Adrenal gland (tissue), 12 donors: ENCODE data around the gene LRRC63. TPM values are rescaled to one million over a fixed set of nuclear protein-coding genes. Genes with fewer than 3 reads are reported as not detected.

Experiments
- DNase-seq, 7 donors: peaks; one replicate each; pipeline ENCODE4 v3.0.0-alpha.2; 2019 to 2020
- H3K27ac ChIP-seq, 5 donors: fragments of 200-600 bp; sonication (generic) in 4 of 5; 1 replicate in 3 of 5; 2 replicates in 2 of 5; pipeline versions ENCODE4 v1.5.1 to v1.8.0; 2016 to 2020; ENCODE audit warnings: mild to moderate bottlenecking in 1 of 5
- H3K27me3 ChIP-seq: fragments of 200-600 bp; 2 replicates; pipeline ENCODE4 v1.8.0; 2021
- H3K36me3 ChIP-seq, 2 donors: fragments of 200-600 bp; replicated peaks in 1 of 2; 1 replicate in 1 of 2; 2 replicates in 1 of 2; pipeline versions ENCODE4 v1.5.1 to v1.8.0; 2018 to 2022
- H3K4me1 ChIP-seq, 2 donors: fragments of 200-600 bp; replicated peaks in 1 of 2; 1 replicate in 1 of 2; 2 replicates in 1 of 2; pipeline versions ENCODE4 v1.5.1 to v1.8.0; 2018 to 2021
- H3K4me3 ChIP-seq, 4 donors: fragments of 200-600 bp; sonication (generic) in 3 of 4; one replicate each; pipeline ENCODE4 v1.5.1; 2016 to 2018
- H3K9me3 ChIP-seq, 3 donors: fragments of 200-600 bp; sonication (generic) in 1 of 3; replicated peaks in 1 of 3; 1 replicate in 2 of 3; 2 replicates in 1 of 3; pipeline versions ENCODE4 v1.5.1 to v1.8.0; 2016 to 2021
- POLR2A ChIP-seq, 2 donors: fragments of 450-650 bp; IDR thresholded peaks; one replicate each; pipeline ENCODE4 v1.6.1; 2017; ENCODE audit warnings: antibody characterized with exemption in 2 of 2, mild to moderate bottlenecking in 2 of 2, moderate library complexity in 1 of 2
- WGBS, 4 donors: extraction: QIAGEN DNeasy Blood & Tissue Kit in 2 of 4; methylation state at CpG; one replicate each; pipeline versions ENCODE4 v1.1.5 to v1.1.7; 2013 to 2017; 5-methylcytosine and 5-hydroxymethylcytosine counted together
- intact Hi-C, 2 donors: fragments of 100-400 bp; cut with DNase I; formaldehyde crosslinking; loops; one replicate each; pipeline versions ENCODE4 v1.14.1 to v1.15.0; 2022 to 2023
- polyA plus RNA-seq, 3 donors: library from polyadenylated mRNA; stranded (reverse); fragments of 200-250 nt in 2 of 3; fragments of 350-450 nt in 1 of 3; fragmentation: Illumina TruSeq in 1 of 3; extraction: RNeasy Lipid Tissue Mini Kit (QIAGEN cat#74804) in 1 of 3; gene quantifications; one replicate each; pipeline ENCODE4 v1.2.3, GENCODE V29; 2013 to 2014
- total RNA-seq, 9 donors: library from RNA; depleted of rRNA in 4 of 9; stranded (reverse); fragments of >200 nt in 4 of 9; fragments of 120-200 nt in 1 of 9; fragmentation: NEBNext Ultra II Directional in 1 of 9; extraction: Animal tissue kit (Norgen Biotek cat#: 25700) in 1 of 9; gene quantifications; one replicate each; pipeline versions ENCODE4 v1.1.0 to v1.2.4, GENCODE V29; 2013 to 2023
- TF ChIP-seq, protein P1 (sequence below), 6 experiments: fragments of 450-650 bp in 4 of 6; fragments of 200-600 bp in 2 of 6; sonication (generic) in 1 of 6; IDR thresholded peaks; 1 replicate in 5 of 6; 2 replicates in 1 of 6; pipeline versions ENCODE4 v1.5.1 to v1.8.0; 2016 to 2021; ENCODE audit warnings: antibody characterized with exemption in 6 of 6, mild to moderate bottlenecking in 2 of 6, moderate library complexity in 1 of 6
- donor health status: healthy with polysubstance abuse.
- donor health status: Bipolar disorder and iron deficiency.
- donor health status: DM: yes; HTN: yes; CAD: no.
- donor health status: DM: no; HTN: no; CAD: no.
- donor health status: DM: no; HTN: no; CAD: no.
- donor health status: DM: yes; HTN: yes; CAD: no.

LRRC63 gene
- total and polyA plus RNA-seq, 12 donors: 0.26 to 2.7 (median 0.67) TPM; not detected in 2

DNA sequence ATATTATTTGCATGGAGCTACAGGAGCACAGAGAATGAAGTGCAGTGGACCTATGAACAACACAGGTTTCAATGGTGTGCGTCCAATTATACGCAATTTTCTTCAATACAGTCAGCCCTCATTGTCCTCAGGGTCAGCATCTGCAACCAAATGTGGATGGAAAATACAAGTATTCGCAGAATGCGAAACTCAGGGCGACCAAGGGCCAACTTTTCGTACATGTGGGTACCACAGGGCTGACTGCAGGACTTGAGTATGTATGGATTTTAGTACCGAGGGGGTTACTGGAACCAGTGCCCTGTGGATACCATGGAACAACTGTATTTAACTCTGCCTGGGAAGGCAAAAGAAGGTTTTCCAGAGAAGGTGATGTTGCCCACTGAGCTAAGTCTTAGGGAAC is 40.0 kb upstream of the LRRC63 start:
- H3K9me3 ChIP-seq: no peaks in the 10 kb centered on the region
- no peak for TF ChIP-seq POLR2A (IDR thresholded peaks at IDR 0.05)
- intact Hi-C loops: no loop called here
- H3K36me3 ChIP-seq: no peaks in the 10 kb centered on the region
- 90 to 97% (median 94%) methylated on average over 7 of the region's 7 CpGs for whole genome bisulfite sequencing, 4 donors
- no peak overlapping the region for H3K4me3 ChIP-seq
- DNase-seq: no peak
- no peaks in the 10 kb centered on the region for H3K27me3 ChIP-seq
- peak overlapping the region in 1 of 5 donors; percentile 46 for H3K27ac ChIP-seq
- peaks cover 0 to 11% of the 10 kb centered on the region in 2 donors for H3K4me1 ChIP-seq

- H3K4me3 ChIP-seq: no peak overlapping the region
- H3K27me3 ChIP-seq: no peaks in the 10 kb centered on the region
- peaks cover 0 to 11% of the 10 kb centered on the region in 2 donors for H3K4me1 ChIP-seq
- DNase-seq: no peak
- intact Hi-C loops: no loop called here
- no peaks in the 10 kb centered on the region for H3K9me3 ChIP-seq
- TF ChIP-seq, protein P1, sequence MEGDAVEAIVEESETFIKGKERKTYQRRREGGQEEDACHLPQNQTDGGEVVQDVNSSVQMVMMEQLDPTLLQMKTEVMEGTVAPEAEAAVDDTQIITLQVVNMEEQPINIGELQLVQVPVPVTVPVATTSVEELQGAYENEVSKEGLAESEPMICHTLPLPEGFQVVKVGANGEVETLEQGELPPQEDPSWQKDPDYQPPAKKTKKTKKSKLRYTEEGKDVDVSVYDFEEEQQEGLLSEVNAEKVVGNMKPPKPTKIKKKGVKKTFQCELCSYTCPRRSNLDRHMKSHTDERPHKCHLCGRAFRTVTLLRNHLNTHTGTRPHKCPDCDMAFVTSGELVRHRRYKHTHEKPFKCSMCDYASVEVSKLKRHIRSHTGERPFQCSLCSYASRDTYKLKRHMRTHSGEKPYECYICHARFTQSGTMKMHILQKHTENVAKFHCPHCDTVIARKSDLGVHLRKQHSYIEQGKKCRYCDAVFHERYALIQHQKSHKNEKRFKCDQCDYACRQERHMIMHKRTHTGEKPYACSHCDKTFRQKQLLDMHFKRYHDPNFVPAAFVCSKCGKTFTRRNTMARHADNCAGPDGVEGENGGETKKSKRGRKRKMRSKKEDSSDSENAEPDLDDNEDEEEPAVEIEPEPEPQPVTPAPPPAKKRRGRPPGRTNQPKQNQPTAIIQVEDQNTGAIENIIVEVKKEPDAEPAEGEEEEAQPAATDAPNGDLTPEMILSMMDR (IDR thresholded peaks at IDR 0.05): no peak
- TF ChIP-seq POLR2A (IDR thresholded peaks at IDR 0.05): no peak
- H3K36me3 ChIP-seq: no peaks in the 10 kb centered on the region
- H3K27ac ChIP-seq: peak overlapping the region in 1 of 5 donors; percentile 47
- WGBS, 4 donors: 75 to 81% (median 78%) methylated on average over 6 of the region's 6 CpGs
Measured at GRCh38 chr13:46172531-46172991, 39.2 kb upstream of the LRRC63 start.

- intact Hi-C loops: no loop called here
- Histone ChIP-seq H3K27me3 (no peaks in the 10 kb centered on the region), H3K36me3 (no peaks in the 10 kb centered on the region), H3K4me1 (peaks cover 0 to 11% of the 10 kb centered on the region in 2 donors), H3K9me3 (no peaks in the 10 kb centered on the region), H3K4me3 (no peak overlapping the region), H3K27ac (peak overlapping the region in 1 of 5 donors; percentile 47)
- DNase-seq: no peak
- TF ChIP-seq, protein P1 (IDR thresholded peaks at IDR 0.05): no peak
- no peak for TF ChIP-seq POLR2A (IDR thresholded peaks at IDR 0.05)
- WGBS, 4 donors: 75 to 81% (median 77%) methylated on average over 2 of the region's 2 CpGs
Measured at GRCh38 chr13:46173656-46174055, 38.1 kb upstream of the LRRC63 start.

GRCh38 chr13:46176756-46177155 is 35.0 kb upstream of the LRRC63 start:
- Histone ChIP-seq H3K4me1 (peaks cover 0 to 7% of the 10 kb centered on the region in 2 donors), H3K27ac (peak overlapping the region in 2 of 5 donors; percentile 3 to 64), H3K4me3 (peak overlapping the region in 1 of 4 donors; percentile 0), H3K9me3 (no peaks in the 10 kb centered on the region), H3K36me3 (no peaks in the 10 kb centered on the region), H3K27me3 (no peaks in the 10 kb centered on the region)
- DNase-seq: peak in 1 of 7 donors; percentile 21
- WGBS, 4 donors: 59 to 80% (median 64%) methylated on average over 3 of the region's 3 CpGs
- intact Hi-C loops: no loop called here
- no peak for TF ChIP-seq POLR2A (IDR thresholded peaks at IDR 0.05)
- TF ChIP-seq, protein P1 (IDR thresholded peaks at IDR 0.05): no peak

DNA sequence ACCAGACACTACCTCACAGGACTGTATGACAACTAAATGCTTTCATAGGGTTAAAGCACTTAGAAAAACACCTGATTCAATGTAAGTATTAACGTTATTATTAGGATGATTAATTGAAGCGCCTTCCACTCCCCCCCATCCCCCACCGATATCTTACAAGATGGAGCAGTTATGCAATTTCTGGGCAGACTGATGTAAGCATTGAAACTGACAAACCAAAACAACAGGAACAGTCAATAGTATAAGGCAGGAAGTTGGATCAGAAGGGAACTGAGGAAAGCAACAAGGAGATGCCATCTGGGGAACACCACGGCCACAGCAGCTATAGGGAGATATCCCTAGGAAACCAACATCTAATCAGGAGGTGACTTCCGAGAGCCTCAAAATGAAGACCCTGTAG is 33.6 kb upstream of the LRRC63 start:
- no peak for TF ChIP-seq POLR2A (IDR thresholded peaks at IDR 0.05)
- TF ChIP-seq, protein P1 (IDR thresholded peaks at IDR 0.05): no peak
- Histone ChIP-seq H3K36me3 (no peaks in the 10 kb centered on the region), H3K27me3 (no peaks in the 10 kb centered on the region), H3K4me1 (no peaks in the 10 kb centered on the region), H3K4me3 (peak overlapping the region in 1 of 4 donors; percentile 2), H3K9me3 (no peaks in the 10 kb centered on the region), H3K27ac (no peak overlapping the region)
- intact Hi-C loops: no loop called here
- 68 to 72% (median 69%) methylated on average over 5 of the region's 5 CpGs for WGBS, 4 donors
- DNase-seq: peak in 1 of 7 donors; percentile 12
